IPS-18c (cell line): ENCODE results near the gene UBE2J1.
"Not testable (repeated sequence)": the region's sequence is repeated elsewhere in the genome, so short reads cannot be mapped to it uniquely, and the experiment has no call there.

Source experiments
- H3K4me3 ChIP-seq: 2 replicates; pipeline ENCODE4 v1.7.0; 2013; ENCODE audit warnings: low read depth, mild to moderate bottlenecking, low read length, moderate library complexity; ENCODE audit not compliant: insufficient read depth
- H3K9me3 ChIP-seq: one replicate; pipeline ENCODE4 v1.6.1; 2013; ENCODE audit warnings: mild to moderate bottlenecking, low read length, moderate library complexity; ENCODE audit not compliant: control insufficient read depth, insufficient read depth

The UBE2J1 gene

DNA sequence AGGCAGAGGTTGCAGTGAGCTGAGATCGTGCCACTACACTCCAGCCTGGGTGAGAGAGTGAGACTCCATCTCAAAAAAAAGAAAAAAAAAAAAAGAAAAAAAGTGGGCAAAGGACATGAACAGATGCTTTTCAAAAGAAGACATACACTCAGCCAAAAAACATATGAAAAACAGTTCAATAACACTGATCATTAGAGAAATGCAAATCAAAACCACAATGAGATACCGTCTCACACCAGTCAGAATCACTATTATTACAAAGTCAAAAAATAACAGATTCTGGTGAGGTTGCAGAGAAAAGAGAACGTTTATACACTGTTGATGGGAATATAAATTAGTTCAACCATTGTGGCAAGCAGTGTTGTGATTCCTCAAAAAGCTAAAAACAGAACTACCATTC, 48.0 kb downstream of the UBE2J1 start:
- H3K4me3 ChIP-seq, H3K9me3 ChIP-seq: not testable (repeated sequence)

DNA sequence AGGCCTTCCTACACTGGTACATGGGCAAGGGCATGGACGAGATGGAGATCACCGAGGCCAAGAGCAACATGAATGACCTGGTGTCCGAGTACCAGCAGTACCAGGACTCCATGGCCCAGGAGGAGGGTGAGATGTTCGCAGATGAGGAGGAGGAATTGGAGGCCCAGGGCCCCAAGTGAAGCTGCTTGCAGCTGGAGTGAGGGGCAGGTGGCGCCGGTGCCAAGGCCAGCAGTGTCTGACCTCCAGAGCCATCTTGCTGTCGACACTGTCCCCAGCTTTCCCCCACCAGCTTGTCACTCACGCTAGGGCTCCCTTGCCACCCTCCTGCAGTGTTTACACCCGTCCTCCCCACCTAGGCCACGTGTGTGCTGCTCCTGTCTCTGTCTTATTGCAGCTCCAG, 49.6 kb downstream of the UBE2J1 start:
- no peak overlapping the region for H3K4me3 ChIP-seq
- no peaks in the 10 kb centered on the region for H3K9me3 ChIP-seq

- Histone ChIP-seq H3K9me3 (no peaks in the 10 kb centered on the region), H3K4me3 (no peak overlapping the region)
Measured at GRCh38 chr6:89302195-89302770, 50.2 kb downstream of the UBE2J1 start.

GRCh38 chr6:89301586-89302194, 50.8 kb downstream of the UBE2J1 start:
- Histone ChIP-seq H3K9me3 (no peaks in the 10 kb centered on the region), H3K4me3 (no peak overlapping the region)

- no peaks in the 10 kb centered on the region for H3K9me3 ChIP-seq
- H3K4me3 ChIP-seq: no peak overlapping the region
Measured at GRCh38 chr6:89299466-89299850, 53.1 kb downstream of the UBE2J1 start.

- no peaks in the 10 kb centered on the region for H3K9me3 ChIP-seq
- no peak overlapping the region for H3K4me3 ChIP-seq
Measured at GRCh38 chr6:89298680-89299465, 53.6 kb downstream of the UBE2J1 start.

DNA sequence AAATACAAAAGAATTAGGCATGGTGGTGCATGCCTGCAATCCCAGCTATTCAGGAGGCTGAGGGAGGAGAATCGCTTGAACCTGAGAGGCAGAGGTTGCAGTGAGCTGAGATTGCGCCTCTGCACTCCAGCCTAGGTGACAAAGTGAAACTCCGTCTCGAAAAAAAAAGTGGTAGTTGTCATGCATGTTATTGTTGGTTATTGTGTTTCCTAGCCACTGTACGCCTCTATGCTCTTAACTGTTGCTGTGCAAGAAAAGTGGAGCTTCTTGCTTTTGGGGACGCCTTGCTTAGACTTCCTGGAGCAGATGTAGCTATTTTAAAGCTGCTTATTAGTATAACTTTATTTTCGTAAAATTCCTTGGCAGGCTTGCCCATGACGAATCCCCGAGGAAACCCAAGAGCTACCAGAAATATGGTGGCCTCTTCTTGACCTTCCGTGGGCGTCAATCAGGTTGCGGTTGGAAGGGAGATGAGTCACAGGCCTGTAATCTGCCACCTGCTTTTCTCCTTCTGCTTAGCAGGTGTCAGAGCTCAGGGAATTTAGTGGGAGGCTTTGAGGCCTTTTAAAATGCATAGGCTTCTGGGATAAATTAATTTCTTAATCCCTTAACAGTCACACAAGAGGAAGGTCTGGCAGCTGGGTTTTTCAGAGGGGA, 54.7 kb downstream of the UBE2J1 start:
- H3K9me3 ChIP-seq: no peaks in the 10 kb centered on the region
- H3K4me3 ChIP-seq: no peak overlapping the region

DNA sequence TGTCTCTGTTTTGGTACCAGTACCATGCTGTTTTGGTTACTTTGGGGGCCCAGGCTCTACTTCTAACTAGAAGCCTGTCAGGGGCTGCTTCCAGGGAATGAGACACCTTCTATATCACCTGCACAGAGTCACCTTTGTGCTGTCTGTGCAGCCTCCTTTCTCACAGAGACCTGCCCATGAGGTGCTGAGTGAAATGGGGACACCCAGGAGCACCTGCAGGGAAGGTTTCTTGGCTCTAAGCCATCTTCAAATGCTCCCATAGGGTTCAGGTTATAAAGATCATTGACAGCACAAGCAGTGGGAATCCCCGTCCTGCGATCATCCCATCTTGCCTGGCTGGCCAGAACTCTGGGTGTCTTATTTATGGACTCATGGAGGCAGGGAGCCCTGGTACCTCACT, 56.5 kb downstream of the UBE2J1 start:
- H3K4me3 ChIP-seq: no peak overlapping the region

GRCh38 chr6:89295116-89295515, 57.4 kb downstream of the UBE2J1 start:
- not testable (repeated sequence) for H3K4me3 ChIP-seq, H3K9me3 ChIP-seq

More for the DNA sequence above, 56.5 kb downstream of the UBE2J1 start:
- no peaks in the 10 kb centered on the region for H3K9me3 ChIP-seq

- Histone ChIP-seq H3K4me3 (no peak overlapping the region), H3K9me3 (no peaks in the 10 kb centered on the region)
Measured at GRCh38 chr6:89291256-89291819, 61.2 kb downstream of the UBE2J1 start.

DNA sequence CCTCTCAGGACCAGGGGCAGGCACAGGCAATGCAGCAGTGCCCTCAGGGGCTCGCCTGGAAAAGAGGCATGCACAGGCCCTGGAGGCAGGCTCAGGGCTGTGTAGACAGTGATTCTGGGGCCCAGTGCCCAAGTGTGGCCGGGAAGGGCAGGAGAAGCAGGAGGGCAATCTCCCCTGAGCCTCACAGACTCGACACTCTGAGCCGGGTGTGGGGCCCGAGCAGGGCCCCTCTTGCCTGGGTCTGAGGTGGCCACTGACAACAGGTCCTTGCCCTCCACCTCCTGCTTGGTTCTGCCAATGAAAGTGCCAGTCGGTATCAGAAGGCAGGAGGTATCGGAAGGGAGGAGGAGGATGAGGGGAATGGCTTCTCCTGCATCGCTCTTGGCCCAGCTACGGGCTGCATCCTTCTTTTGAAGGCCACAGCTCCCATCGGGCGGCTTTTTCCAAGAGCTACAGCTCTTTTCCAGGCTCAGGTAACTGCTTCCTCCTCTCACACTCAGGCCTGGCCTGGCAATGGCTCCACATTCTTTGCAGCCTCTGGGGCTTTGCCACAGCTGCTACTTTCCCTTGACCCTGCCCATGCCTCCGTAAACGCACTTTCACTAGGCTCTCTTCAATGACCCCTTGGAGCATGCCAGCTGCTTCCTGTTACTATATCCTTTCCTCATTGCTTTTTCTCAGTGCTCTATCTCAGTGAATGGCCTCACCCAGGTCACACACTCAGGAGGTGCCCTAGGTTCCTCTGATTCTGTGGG, 61.9 kb downstream of the UBE2J1 start:
- Histone ChIP-seq H3K4me3 (no peak overlapping the region), H3K9me3 (no peaks in the 10 kb centered on the region)

DNA sequence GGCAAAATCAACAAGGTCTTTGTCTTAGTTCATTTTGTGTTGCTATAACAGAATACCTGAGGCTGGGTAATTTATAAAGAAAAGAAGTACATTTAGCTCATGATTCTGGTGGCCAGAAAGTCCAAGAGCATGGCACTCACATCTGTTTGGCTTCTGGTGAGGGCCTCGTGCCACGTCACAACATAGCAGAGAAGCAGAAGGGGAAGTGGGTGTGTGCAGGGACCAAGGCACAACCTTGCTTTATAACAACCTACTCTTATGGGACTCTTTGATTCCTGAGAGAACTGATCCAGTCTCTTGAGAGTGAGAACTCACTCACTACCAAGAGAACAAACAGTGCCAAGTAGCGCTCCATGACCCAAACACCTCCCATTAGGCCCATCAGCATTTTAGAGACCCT, 62.8 kb downstream of the UBE2J1 start:
- no peak overlapping the region for H3K4me3 ChIP-seq
- no peaks in the 10 kb centered on the region for H3K9me3 ChIP-seq

DNA sequence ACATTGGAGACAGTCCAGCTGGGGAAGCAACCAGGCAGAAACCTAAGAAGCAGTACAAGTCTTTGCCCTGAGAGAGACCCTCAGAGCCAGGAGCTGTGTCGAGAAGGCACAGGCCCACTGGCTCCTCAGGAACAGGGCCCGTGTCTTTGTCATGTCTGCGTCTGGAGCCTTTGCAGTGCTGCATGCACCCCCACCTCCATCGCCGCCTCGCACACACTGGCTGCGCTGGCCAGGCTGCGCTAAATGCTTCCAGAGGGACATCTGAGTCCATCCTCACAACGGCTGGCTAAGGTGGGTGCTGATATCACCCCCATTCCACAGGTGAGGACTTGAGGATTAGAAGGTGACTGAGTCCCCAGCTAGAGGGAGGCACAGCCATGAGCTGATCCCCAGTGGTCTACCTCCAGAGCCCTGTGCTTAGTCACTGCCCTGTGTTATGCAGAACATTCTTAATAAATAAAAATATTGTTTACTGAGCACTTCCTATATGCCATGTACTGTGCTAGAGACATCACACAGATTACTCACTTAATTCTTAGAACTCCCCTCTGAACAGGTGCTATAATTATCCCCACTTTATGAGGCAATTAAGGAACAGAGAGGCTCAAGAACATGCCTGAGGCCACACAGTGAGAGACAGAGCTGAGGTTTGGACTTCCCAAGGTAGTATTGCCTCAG, 65.0 kb downstream of the UBE2J1 start:
- H3K4me3 ChIP-seq: no peak overlapping the region

DNA sequence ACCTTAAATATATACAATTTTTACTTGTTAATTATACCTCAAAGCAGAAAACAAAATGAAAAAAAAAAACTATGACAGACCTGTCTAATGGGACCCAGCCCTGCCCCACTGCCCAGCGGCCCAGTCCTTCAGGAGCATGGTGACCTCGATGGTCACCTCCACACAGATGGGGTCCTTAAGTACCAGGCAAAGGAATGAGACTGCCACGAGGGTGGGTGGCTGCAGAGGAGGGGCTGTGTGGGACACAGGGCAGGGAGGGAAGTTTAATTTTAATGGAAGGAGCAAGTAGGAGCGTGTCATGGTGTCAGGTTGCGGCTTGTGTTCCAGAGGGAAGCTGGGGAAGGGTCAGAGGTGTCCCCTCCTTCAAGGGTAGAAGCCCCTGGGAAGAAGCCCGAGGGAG, 66.0 kb downstream of the UBE2J1 start:
- no peaks in the 10 kb centered on the region for H3K9me3 ChIP-seq
- H3K4me3 ChIP-seq: no peak overlapping the region

More for the DNA sequence above, 65.0 kb downstream of the UBE2J1 start:
- no peaks in the 10 kb centered on the region for H3K9me3 ChIP-seq

- no peaks in the 10 kb centered on the region for H3K9me3 ChIP-seq
- no peak overlapping the region for H3K4me3 ChIP-seq
Measured at GRCh38 chr6:89284963-89285735, 67.4 kb downstream of the UBE2J1 start.

DNA sequence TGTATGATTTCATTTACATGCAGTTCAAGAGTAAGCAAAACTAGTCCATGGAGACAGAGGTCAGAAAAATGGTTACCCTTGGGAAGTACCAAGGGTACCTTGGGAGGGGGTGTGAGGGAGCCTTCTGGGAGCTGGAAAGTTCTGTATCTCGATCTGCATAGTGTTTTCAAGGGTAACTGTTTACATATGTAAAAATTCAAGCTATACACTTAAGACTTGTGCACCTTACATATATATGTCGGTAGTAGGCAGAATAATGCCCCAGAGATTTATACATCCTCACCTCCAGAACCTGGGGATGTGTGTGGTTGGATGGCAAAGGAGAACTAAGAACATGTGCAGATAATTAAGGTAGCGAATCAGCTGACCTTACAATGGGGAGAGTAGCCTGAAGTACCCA, 68.4 kb downstream of the UBE2J1 start:
- no peak overlapping the region for H3K4me3 ChIP-seq
- no peaks in the 10 kb centered on the region for H3K9me3 ChIP-seq
